H1 (cell line): ENCODE measurements around the gene LDLRAD4. TPM values are rescaled to one million over a fixed set of nuclear protein-coding genes. Genes with fewer than 3 reads are reported as not detected.

Experiments
- ASH2L ChIP-seq: fragments of 200-600, 300-600 bp; sonication (generic); IDR thresholded peaks from one replicate; pipeline ENCODE4 v1.7.1; 2017; ENCODE audit warnings: low read length
- BACH1 ChIP-seq: IDR thresholded peaks from 2 replicates; pipeline ENCODE4 v1.6.1; 2012; ENCODE audit warnings: low read length, improper control_type of control experiment
- EP300 ChIP-seq, 2 experiments: IDR thresholded peaks; 1 replicate in 1 of 2; 2 replicates in 1 of 2; pipeline ENCODE4 v1.6.1; 2011 to 2012; ENCODE audit warnings: low read depth in 2 of 2, low read length in 2 of 2, mild to moderate bottlenecking in 2 of 2, borderline replicate concordance in 1 of 2, inconsistent platforms in 1 of 2, moderate library complexity in 1 of 2
- HDAC2 ChIP-seq, 2 experiments: fragments of 300-600 bp in 1 of 2; sonication (generic) in 1 of 2; IDR thresholded peaks; 2 replicates each; pipeline ENCODE4 v1.6.1; 2011 to 2012; ENCODE audit warnings: low read depth in 2 of 2, low read length in 2 of 2, mild to moderate bottlenecking in 2 of 2, moderate library complexity in 2 of 2, borderline replicate concordance in 1 of 2, inconsistent platforms in 1 of 2
- SUZ12 ChIP-seq: fragments of 200-600 bp; sonication (generic); IDR thresholded peaks from 2 replicates; pipeline ENCODE4 v1.6.1; 2012; ENCODE audit warnings: mild to moderate bottlenecking, inconsistent platforms, low read length, moderate library complexity, mixed read lengths
- polyA plus RNA-seq, 7 experiments: library from polyadenylated mRNA; depleted of rRNA in 3 of 7; stranded (reverse) in 5 of 7; unstranded in 2 of 7; fragments of >200 nt in 5 of 7; fragments of 200-250 nt in 2 of 7; gene quantifications; 1 replicate in 5 of 7; 2 replicates in 1 of 7; 4 replicates in 1 of 7; pipeline versions ENCODE4 v1.2.1 to v1.2.3, GENCODE V29; 2011 to 2013; ENCODE audit warnings: missing spikeins in 2 of 7, mixed read lengths in 2 of 7
- total RNA-seq: library from RNA; stranded (reverse); fragmentation: NEBNext Ultra II Directional; extraction: Animal tissue kit (Norgen Biotek cat#: 25700); gene quantifications from 2 replicates; pipeline ENCODE4 v1.2.1, GENCODE V29; 2021
- TF ChIP-seq, protein P1 (sequence below): fragments of 300-600 bp; sonication (generic); IDR thresholded peaks from 2 replicates; pipeline ENCODE4 v1.7.1; 2012; ENCODE audit warnings: low read length, moderate library complexity, mild to moderate bottlenecking, inconsistent platforms; ENCODE audit not compliant: insufficient replicate concordance
- TF ChIP-seq, protein P2 (sequence below), 3 experiments: IDR thresholded peaks; 1 replicate in 2 of 3; 2 replicates in 1 of 3; pipeline versions ENCODE4 v1.5.1 to v1.6.1; 2011; ENCODE audit warnings: low read length in 3 of 3, mild to moderate bottlenecking in 3 of 3, inconsistent platforms in 2 of 3, low read depth in 1 of 3, moderate library complexity in 1 of 3; ENCODE audit not compliant: insufficient read depth in 1 of 3; ENCODE audit errors: control extremely low read depth in 1 of 3

The LDLRAD4 gene
- total and polyA plus RNA-seq, 2 of the 8 experiments (the other 6 are each of a cell fraction or from before 2014, with no cell fraction given): 0.77 to 1.4 TPM

DNA sequence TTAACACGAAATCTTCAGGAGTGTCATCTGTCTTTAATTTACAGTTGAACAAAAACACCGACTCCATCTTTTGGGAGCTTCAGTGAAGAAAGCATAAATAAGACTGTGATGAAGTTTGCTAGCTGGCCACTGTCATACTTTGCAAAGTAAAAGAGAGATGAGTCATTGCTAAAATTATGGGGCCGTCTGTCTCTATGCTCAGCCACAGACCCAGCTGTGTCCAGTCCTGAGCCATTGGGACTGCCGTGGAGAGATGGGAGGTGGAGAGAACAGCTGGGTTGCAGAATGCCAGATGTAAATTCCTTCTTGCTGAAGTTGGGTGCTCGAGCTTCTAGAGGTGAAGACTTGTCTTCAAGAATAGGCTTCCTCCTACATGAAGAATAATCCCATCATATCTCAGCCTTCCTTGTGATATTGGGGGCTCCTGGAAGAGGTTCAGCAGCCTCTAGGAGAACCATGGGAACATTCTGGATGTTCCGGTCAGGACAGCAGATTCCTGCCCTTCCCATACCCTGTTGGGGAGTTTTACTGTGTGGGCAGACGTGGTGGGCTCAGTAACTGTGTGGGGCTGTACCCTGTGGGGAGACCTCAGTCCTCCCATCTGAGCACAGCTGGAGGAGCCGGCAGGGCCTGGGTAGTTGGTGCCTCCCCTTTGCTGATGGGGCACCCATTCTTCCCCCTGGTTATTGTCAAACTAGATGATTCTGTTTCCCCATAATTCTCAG, 71.1 kb downstream of the LDLRAD4 start (continued):
- TF ChIP-seq, protein P1, sequence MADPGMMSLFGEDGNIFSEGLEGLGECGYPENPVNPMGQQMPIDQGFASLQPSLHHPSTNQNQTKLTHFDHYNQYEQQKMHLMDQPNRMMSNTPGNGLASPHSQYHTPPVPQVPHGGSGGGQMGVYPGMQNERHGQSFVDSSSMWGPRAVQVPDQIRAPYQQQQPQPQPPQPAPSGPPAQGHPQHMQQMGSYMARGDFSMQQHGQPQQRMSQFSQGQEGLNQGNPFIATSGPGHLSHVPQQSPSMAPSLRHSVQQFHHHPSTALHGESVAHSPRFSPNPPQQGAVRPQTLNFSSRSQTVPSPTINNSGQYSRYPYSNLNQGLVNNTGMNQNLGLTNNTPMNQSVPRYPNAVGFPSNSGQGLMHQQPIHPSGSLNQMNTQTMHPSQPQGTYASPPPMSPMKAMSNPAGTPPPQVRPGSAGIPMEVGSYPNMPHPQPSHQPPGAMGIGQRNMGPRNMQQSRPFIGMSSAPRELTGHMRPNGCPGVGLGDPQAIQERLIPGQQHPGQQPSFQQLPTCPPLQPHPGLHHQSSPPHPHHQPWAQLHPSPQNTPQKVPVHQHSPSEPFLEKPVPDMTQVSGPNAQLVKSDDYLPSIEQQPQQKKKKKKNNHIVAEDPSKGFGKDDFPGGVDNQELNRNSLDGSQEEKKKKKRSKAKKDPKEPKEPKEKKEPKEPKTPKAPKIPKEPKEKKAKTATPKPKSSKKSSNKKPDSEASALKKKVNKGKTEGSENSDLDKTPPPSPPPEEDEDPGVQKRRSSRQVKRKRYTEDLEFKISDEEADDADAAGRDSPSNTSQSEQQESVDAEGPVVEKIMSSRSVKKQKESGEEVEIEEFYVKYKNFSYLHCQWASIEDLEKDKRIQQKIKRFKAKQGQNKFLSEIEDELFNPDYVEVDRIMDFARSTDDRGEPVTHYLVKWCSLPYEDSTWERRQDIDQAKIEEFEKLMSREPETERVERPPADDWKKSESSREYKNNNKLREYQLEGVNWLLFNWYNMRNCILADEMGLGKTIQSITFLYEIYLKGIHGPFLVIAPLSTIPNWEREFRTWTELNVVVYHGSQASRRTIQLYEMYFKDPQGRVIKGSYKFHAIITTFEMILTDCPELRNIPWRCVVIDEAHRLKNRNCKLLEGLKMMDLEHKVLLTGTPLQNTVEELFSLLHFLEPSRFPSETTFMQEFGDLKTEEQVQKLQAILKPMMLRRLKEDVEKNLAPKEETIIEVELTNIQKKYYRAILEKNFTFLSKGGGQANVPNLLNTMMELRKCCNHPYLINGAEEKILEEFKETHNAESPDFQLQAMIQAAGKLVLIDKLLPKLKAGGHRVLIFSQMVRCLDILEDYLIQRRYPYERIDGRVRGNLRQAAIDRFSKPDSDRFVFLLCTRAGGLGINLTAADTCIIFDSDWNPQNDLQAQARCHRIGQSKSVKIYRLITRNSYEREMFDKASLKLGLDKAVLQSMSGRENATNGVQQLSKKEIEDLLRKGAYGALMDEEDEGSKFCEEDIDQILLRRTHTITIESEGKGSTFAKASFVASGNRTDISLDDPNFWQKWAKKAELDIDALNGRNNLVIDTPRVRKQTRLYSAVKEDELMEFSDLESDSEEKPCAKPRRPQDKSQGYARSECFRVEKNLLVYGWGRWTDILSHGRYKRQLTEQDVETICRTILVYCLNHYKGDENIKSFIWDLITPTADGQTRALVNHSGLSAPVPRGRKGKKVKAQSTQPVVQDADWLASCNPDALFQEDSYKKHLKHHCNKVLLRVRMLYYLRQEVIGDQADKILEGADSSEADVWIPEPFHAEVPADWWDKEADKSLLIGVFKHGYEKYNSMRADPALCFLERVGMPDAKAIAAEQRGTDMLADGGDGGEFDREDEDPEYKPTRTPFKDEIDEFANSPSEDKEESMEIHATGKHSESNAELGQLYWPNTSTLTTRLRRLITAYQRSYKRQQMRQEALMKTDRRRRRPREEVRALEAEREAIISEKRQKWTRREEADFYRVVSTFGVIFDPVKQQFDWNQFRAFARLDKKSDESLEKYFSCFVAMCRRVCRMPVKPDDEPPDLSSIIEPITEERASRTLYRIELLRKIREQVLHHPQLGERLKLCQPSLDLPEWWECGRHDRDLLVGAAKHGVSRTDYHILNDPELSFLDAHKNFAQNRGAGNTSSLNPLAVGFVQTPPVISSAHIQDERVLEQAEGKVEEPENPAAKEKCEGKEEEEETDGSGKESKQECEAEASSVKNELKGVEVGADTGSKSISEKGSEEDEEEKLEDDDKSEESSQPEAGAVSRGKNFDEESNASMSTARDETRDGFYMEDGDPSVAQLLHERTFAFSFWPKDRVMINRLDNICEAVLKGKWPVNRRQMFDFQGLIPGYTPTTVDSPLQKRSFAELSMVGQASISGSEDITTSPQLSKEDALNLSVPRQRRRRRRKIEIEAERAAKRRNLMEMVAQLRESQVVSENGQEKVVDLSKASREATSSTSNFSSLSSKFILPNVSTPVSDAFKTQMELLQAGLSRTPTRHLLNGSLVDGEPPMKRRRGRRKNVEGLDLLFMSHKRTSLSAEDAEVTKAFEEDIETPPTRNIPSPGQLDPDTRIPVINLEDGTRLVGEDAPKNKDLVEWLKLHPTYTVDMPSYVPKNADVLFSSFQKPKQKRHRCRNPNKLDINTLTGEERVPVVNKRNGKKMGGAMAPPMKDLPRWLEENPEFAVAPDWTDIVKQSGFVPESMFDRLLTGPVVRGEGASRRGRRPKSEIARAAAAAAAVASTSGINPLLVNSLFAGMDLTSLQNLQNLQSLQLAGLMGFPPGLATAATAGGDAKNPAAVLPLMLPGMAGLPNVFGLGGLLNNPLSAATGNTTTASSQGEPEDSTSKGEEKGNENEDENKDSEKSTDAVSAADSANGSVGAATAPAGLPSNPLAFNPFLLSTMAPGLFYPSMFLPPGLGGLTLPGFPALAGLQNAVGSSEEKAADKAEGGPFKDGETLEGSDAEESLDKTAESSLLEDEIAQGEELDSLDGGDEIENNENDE: no peak
- no peak for TF ChIP-seq SUZ12
- no peak for TF ChIP-seq BACH1
- TF ChIP-seq, protein P2, sequence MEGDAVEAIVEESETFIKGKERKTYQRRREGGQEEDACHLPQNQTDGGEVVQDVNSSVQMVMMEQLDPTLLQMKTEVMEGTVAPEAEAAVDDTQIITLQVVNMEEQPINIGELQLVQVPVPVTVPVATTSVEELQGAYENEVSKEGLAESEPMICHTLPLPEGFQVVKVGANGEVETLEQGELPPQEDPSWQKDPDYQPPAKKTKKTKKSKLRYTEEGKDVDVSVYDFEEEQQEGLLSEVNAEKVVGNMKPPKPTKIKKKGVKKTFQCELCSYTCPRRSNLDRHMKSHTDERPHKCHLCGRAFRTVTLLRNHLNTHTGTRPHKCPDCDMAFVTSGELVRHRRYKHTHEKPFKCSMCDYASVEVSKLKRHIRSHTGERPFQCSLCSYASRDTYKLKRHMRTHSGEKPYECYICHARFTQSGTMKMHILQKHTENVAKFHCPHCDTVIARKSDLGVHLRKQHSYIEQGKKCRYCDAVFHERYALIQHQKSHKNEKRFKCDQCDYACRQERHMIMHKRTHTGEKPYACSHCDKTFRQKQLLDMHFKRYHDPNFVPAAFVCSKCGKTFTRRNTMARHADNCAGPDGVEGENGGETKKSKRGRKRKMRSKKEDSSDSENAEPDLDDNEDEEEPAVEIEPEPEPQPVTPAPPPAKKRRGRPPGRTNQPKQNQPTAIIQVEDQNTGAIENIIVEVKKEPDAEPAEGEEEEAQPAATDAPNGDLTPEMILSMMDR (IDR thresholded peaks at IDR 0.05; ENCODE audit: control extremely low read depth in 1 of 3, insufficient read depth in 1 of 3, low read depth in 1 of 3, low read length in 3 of 3): no peak
- TF ChIP-seq EP300 (IDR thresholded peaks at IDR 0.05; ENCODE audit: borderline replicate concordance in 1 of 2, low read depth in 2 of 2, low read length in 2 of 2): no peak
- no peak for TF ChIP-seq HDAC2 (IDR thresholded peaks at IDR 0.05; ENCODE audit: borderline replicate concordance in 1 of 2, low read depth in 2 of 2, low read length in 2 of 2)
- TF ChIP-seq ASH2L: no peak
